Measurements from ENCODE around the gene SLC33A1. TPM values are rescaled to one million over a fixed set of nuclear protein-coding genes. Genes with fewer than 3 reads are reported as not detected.
A peak's percentile ranks its signal among the peaks of the same experiment; 100 is the strongest.

Gene SLC33A1
- total RNA-seq, 3 donors from 2014 or later = 23.0 to 37.3 (median 33.8) TPM

GRCh38 chr3:155807823-155808222, 46.4 kb downstream of the SLC33A1 start:
- no peak overlapping the region for H3K4me3 ChIP-seq
- TF ChIP-seq, protein P1, sequence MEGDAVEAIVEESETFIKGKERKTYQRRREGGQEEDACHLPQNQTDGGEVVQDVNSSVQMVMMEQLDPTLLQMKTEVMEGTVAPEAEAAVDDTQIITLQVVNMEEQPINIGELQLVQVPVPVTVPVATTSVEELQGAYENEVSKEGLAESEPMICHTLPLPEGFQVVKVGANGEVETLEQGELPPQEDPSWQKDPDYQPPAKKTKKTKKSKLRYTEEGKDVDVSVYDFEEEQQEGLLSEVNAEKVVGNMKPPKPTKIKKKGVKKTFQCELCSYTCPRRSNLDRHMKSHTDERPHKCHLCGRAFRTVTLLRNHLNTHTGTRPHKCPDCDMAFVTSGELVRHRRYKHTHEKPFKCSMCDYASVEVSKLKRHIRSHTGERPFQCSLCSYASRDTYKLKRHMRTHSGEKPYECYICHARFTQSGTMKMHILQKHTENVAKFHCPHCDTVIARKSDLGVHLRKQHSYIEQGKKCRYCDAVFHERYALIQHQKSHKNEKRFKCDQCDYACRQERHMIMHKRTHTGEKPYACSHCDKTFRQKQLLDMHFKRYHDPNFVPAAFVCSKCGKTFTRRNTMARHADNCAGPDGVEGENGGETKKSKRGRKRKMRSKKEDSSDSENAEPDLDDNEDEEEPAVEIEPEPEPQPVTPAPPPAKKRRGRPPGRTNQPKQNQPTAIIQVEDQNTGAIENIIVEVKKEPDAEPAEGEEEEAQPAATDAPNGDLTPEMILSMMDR (IDR thresholded peaks at IDR 0.05) = no peak
- TF ChIP-seq POLR2A (IDR thresholded peaks at IDR 0.05) = no peak
- TF ChIP-seq POLR2AphosphoS5 (IDR thresholded peaks at IDR 0.05) = no peak
- intact Hi-C loops (cut with DNase I; ENCODE audit: low total_unique reads) = no loop called here
- no peak overlapping the region for H3K27ac ChIP-seq
- no peaks in the 10 kb centered on the region for H3K9me3 ChIP-seq
- no peaks in the 10 kb centered on the region for H3K27me3 ChIP-seq
- H3K4me1 ChIP-seq = no peaks in the 10 kb centered on the region
- H3K36me3 ChIP-seq = no peaks in the 10 kb centered on the region
- DNase-seq (ENCODE audit: low spot score in 2 of 2) = no peak

DNA sequence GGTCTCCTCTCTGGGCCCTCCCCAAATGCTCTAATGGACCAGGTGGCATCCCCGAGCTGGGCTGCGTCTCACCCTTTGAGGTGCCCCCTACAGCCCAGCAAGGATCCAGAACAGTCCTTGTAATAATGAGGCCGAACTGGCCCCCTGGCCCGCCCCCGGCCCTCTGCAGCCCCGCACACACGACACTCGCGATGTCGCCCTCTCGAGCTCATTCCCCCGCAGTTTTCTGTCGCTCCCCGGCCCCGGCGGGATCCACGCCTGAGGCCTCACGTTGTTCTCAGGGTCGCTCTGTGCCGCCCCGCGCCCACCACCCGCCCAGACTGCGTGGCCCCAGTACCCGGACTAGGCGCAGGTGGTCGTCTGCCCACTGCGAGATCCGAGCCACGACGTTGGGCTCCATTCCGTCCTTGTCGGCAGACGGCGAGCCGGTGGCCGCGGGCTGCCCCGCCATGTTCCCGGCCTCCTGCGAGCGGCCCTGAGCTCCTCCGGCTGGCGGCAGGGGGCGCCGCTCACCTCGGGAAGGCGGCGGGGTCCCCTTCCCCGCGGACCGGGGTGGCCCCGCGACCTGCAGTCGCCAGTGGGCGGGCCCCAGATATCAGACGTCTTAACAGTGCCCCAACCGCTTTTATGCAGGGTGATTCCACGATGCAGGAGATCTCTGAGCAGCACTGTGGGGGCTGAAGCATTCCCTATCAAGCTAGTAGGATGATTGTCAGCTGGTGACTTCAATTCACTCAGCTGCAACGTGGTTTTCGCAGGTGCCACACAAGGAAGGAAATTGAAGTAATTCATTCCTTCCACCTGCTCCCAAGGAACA, 48.2 kb downstream of the SLC33A1 start, which contains the start of gene C3orf33:
C3orf33 (minus strand) TSS at position 477 of the 817 bp plus-strand sequence; CDS start at position 451, 26 bp downstream.
- intact Hi-C loops (cut with DNase I; ENCODE audit: low total_unique reads) = no loop called here
- no peaks in the 10 kb centered on the region for H3K36me3 ChIP-seq
- DNase-seq (ENCODE audit: low spot score in 2 of 2) = peak; percentile 35 to 58
- no peaks in the 10 kb centered on the region for H3K4me1 ChIP-seq
- H3K27ac ChIP-seq = peak within 1 kb of the TSS; percentile 83 to 92
- no peaks in the 10 kb centered on the region for H3K27me3 ChIP-seq
- no peaks in the 10 kb centered on the region for H3K9me3 ChIP-seq
- H3K4me3 ChIP-seq = peak within 1 kb of the TSS; percentile 72 to 86 (median 84)
- TF ChIP-seq, protein P1 (IDR thresholded peaks at IDR 0.05) = peak; percentile 45 to 74 (median 58)
- TF ChIP-seq POLR2AphosphoS5 (IDR thresholded peaks at IDR 0.05) (peak in 1 of 3 donors; percentile 56), POLR2A (IDR thresholded peaks at IDR 0.05) (no peak)

DNA sequence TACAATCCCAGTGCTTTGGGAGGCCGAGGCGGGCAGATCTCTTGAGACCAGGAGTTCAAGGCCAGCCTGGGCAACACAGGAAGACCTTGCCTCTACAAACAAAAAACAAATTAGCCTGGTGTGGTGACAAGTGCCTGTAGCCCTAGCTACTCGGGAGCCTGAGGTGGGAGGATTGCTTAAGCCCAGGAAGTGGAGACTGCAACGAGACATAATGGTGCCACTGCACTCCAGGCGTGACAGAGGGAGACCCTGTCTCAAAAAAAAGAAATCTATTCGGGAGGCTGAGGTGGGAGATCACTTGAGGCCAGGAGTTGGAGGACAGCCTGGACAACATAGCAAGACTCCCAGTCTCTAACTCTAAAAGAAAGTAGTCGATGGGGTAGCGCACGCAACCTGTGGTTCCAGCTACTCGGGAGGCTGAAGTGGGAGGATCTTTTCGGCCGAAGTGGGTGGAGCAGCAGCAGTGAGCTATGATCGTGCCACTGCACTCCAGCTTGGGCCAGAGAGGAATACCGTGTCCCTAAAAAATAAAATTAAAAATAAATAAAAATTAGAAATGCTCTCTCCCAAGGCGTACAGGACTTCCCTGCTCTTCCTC, 48.9 kb downstream of the SLC33A1 start:
- TF ChIP-seq, protein P1 (IDR thresholded peaks at IDR 0.05) = no peak
- intact Hi-C loops (cut with DNase I; ENCODE audit: low total_unique reads) = no loop called here
- Histone ChIP-seq H3K27ac (peak overlapping the region; percentile 83 to 92), H3K4me1 (no peaks in the 10 kb centered on the region), H3K36me3 (no peaks in the 10 kb centered on the region), H3K27me3 (no peaks in the 10 kb centered on the region), H3K4me3 (peak overlapping the region; percentile 72 to 86 (median 84)), H3K9me3 (no peaks in the 10 kb centered on the region)
- DNase-seq (ENCODE audit: low spot score in 2 of 2) = no peak

GRCh38 chr3:155804323-155804722, 49.9 kb downstream of the SLC33A1 start:
- TF ChIP-seq POLR2A (IDR thresholded peaks at IDR 0.05) (no peak), POLR2AphosphoS5 (IDR thresholded peaks at IDR 0.05) (no peak)
- TF ChIP-seq, protein P1 (IDR thresholded peaks at IDR 0.05) = no peak
- no peak for DNase-seq (ENCODE audit: low spot score in 2 of 2)
- Histone ChIP-seq H3K4me1 (no peaks in the 10 kb centered on the region), H3K27ac (no peak overlapping the region), H3K4me3 (no peak overlapping the region), H3K9me3 (no peaks in the 10 kb centered on the region), H3K27me3 (no peaks in the 10 kb centered on the region), H3K36me3 (no peaks in the 10 kb centered on the region)
- intact Hi-C loops (cut with DNase I; ENCODE audit: low total_unique reads) = loop anchor here (5.0 kb wide), 1 partner anchor 1097 kb away; no protein-coding TSS in a partner anchor

DNA sequence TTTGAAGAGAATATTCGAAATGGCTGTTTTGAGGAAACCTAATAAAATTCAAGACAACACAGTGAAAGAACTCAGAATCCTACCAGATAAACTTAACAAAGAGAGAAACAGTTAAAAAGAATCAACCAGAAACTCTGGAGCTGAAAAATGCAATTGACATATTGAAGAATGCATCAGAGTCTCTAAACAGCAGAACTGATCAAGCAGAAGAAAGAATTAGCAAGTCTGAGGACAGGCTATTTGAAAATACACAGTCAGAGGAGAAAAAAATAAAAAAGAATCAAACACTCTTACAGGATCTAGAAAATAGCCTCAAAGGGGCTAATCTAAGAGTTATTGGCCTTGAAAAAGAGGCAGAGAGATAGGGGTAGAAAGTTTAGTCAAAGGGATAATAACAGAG, 61.7 kb downstream of the SLC33A1 start:
- Histone ChIP-seq H3K4me1 (no peaks in the 10 kb centered on the region), H3K27ac (no peak overlapping the region), H3K27me3 (no peaks in the 10 kb centered on the region), H3K9me3 (no peaks in the 10 kb centered on the region), H3K4me3 (no peak overlapping the region), H3K36me3 (no peaks in the 10 kb centered on the region)
- DNase-seq (ENCODE audit: low spot score in 2 of 2) = no peak
- intact Hi-C loops (cut with DNase I; ENCODE audit: low total_unique reads) = loop anchor here (10.0 kb wide), 1 partner anchor 438 kb away; no protein-coding TSS in a partner anchor
- TF ChIP-seq, protein P1 (IDR thresholded peaks at IDR 0.05) = no peak
- TF ChIP-seq POLR2A (IDR thresholded peaks at IDR 0.05) (no peak), POLR2AphosphoS5 (IDR thresholded peaks at IDR 0.05) (no peak)
